ENCODE data around the gene YKT6. TPM values are rescaled to one million over a fixed set of nuclear protein-coding genes. Genes with fewer than 3 reads are reported as not detected.

Gene YKT6
- total RNA-seq, 1 donor from 2014 or later: 58.7 TPM

- no peak overlapping the region for H3K4me3 ChIP-seq
- TF ChIP-seq, protein P1, sequence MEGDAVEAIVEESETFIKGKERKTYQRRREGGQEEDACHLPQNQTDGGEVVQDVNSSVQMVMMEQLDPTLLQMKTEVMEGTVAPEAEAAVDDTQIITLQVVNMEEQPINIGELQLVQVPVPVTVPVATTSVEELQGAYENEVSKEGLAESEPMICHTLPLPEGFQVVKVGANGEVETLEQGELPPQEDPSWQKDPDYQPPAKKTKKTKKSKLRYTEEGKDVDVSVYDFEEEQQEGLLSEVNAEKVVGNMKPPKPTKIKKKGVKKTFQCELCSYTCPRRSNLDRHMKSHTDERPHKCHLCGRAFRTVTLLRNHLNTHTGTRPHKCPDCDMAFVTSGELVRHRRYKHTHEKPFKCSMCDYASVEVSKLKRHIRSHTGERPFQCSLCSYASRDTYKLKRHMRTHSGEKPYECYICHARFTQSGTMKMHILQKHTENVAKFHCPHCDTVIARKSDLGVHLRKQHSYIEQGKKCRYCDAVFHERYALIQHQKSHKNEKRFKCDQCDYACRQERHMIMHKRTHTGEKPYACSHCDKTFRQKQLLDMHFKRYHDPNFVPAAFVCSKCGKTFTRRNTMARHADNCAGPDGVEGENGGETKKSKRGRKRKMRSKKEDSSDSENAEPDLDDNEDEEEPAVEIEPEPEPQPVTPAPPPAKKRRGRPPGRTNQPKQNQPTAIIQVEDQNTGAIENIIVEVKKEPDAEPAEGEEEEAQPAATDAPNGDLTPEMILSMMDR (IDR thresholded peaks at IDR 0.05): no peak
- no peaks in the 10 kb centered on the region for H3K27me3 ChIP-seq (ENCODE audit: low read depth)
- ATAC-seq (no peak), DNase-seq (no peak)
- no peak overlapping the region for H3K27ac ChIP-seq
- H3K36me3 ChIP-seq: no peaks in the 10 kb centered on the region
- no peaks in the 10 kb centered on the region for H3K4me1 ChIP-seq
- H3K9me3 ChIP-seq: no peaks in the 10 kb centered on the region
- intact Hi-C loops (cut with DNase I): no loop called here
Measured at GRCh38 chr7:44158873-44159631, 41.7 kb upstream of the YKT6 start.

DNA sequence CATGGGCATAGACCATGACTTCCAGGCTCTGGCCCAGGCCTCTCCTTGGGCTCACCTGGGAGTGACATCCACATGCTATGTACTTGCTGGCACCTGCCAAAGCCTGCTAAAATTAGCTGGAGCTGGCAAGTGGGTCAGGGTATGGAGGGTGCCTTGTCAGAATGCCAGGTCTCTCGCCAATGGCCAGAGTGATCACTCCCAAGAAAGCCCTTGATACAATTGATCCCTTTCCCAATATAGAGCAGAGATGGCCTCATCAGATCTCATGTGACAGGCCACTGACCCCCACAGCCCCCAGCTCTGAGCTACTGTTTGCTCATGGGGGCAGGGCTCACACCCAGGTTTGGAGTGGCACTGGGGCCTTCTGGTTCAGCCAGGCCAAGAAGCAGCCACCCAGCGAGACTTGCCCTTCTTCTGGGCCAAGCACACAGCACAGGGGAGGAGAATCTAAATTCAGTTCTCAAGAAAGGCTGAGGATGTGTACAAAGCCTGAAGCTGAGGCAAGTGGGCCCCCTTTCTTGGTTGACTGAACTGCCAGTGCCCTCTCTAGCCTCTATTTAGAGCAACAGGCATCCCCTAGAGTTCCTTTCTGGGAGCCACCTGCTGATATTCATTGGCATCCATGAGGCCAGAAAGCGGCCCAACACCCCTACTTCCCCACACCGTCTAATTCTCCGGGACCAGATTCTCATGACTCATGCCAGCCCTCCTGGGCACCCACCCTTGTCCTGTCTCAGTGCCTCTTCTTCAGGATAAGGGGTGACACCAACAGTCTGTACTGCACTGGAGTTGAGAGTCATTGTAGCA lies 40.8 kb upstream of the YKT6 start:
- no peaks in the 10 kb centered on the region for H3K4me1 ChIP-seq
- H3K9me3 ChIP-seq: no peaks in the 10 kb centered on the region
- no peaks in the 10 kb centered on the region for H3K36me3 ChIP-seq
- ATAC-seq (peak in 1 of 2 donors; percentile 40), DNase-seq (no peak)
- H3K27ac ChIP-seq: no peak overlapping the region
- H3K4me3 ChIP-seq: no peak overlapping the region
- intact Hi-C loops (cut with DNase I): no loop called here
- no peaks in the 10 kb centered on the region for H3K27me3 ChIP-seq (ENCODE audit: low read depth)
- TF ChIP-seq, protein P1 (IDR thresholded peaks at IDR 0.05): no peak

GRCh38 chr7:44161371-44161770 lies 39.4 kb upstream of the YKT6 start:
- H3K4me1 ChIP-seq: no peaks in the 10 kb centered on the region
- intact Hi-C loops (cut with DNase I): no loop called here
- TF ChIP-seq, protein P1 (IDR thresholded peaks at IDR 0.05): no peak
- H3K27me3 ChIP-seq (ENCODE audit: low read depth): no peaks in the 10 kb centered on the region
- no peak overlapping the region for H3K4me3 ChIP-seq
- H3K9me3 ChIP-seq: no peaks in the 10 kb centered on the region
- no peak overlapping the region for H3K27ac ChIP-seq
- ATAC-seq: no peak
- DNase-seq: no peak
- no peaks in the 10 kb centered on the region for H3K36me3 ChIP-seq

GRCh38 chr7:44162179-44162578 lies 38.6 kb upstream of the YKT6 start:
- no peaks in the 10 kb centered on the region for H3K4me1 ChIP-seq
- intact Hi-C loops (cut with DNase I): no loop called here
- TF ChIP-seq, protein P1 (IDR thresholded peaks at IDR 0.05): no peak
- H3K36me3 ChIP-seq: no peaks in the 10 kb centered on the region
- H3K4me3 ChIP-seq: no peak overlapping the region
- ATAC-seq (peak; percentile 64 to 80), DNase-seq (peak; percentile 70)
- no peaks in the 10 kb centered on the region for H3K9me3 ChIP-seq
- H3K27me3 ChIP-seq (ENCODE audit: low read depth): no peaks in the 10 kb centered on the region
- H3K27ac ChIP-seq: no peak overlapping the region

GRCh38 chr7:44162785-44163395 lies 37.9 kb upstream of the YKT6 start:
- no peaks in the 10 kb centered on the region for H3K4me1 ChIP-seq
- intact Hi-C loops (cut with DNase I): no loop called here
- H3K9me3 ChIP-seq: no peaks in the 10 kb centered on the region
- no peak for ATAC-seq
- no peak for DNase-seq
- H3K27ac ChIP-seq: no peak overlapping the region
- H3K4me3 ChIP-seq: no peak overlapping the region
- no peaks in the 10 kb centered on the region for H3K36me3 ChIP-seq
- TF ChIP-seq, protein P1 (IDR thresholded peaks at IDR 0.05): no peak
- H3K27me3 ChIP-seq (ENCODE audit: low read depth): no peaks in the 10 kb centered on the region

All from lower lobe of right lung (tissue), 2 donors.